ENCODE measurements around the gene KCNQ1. TPM values are rescaled to one million over a fixed set of nuclear protein-coding genes. Genes with fewer than 3 reads are reported as not detected.

KCNQ1 gene
- total and polyA plus RNA-seq, 9 of the 15 experiments (the other 6 are each of a cell fraction or from before 2014, with no cell fraction given): 0.44 TPM; not detected in 8

- Histone ChIP-seq H2AFZ (ENCODE audit: low read depth, low read length) (no peak overlapping the region), H3K4me3 (no peak overlapping the region), H3K4me1 (replicated peaks in 1 of 2; ENCODE audit: control insufficient read depth in 2 of 2, insufficient read depth in 2 of 2, low read length in 2 of 2) (peaks cover 0 to 21% of the 10 kb centered on the region in 2 experiments; a peak in 1 of 5 replicates), H3K9me3 (replicated peaks; ENCODE audit: control insufficient read depth, insufficient read depth, low read depth, low read length) (no peaks in the 10 kb centered on the region), H3K9me1 (ENCODE audit: control insufficient read depth, insufficient read depth, low read length) (no peaks in the 10 kb centered on the region), H3K27ac (ENCODE audit: extremely low read depth, low read depth, low read length) (no peak overlapping the region), H3K4me2 (ENCODE audit: insufficient read depth, low read length) (no peak overlapping the region), H3K27me3 (ENCODE audit: control insufficient read depth in 2 of 2, insufficient read depth in 2 of 2, low read length in 2 of 2) (peaks cover 12 to 66% of the 10 kb centered on the region in 2 experiments), H3K9ac (ENCODE audit: insufficient read depth in 1 of 2, low read depth in 2 of 2, low read length in 2 of 2) (no peak overlapping the region), H3K36me3 (ENCODE audit: control insufficient read depth, insufficient read depth, low read length) (no peaks in the 10 kb centered on the region), H4K20me1 (replicated peaks; ENCODE audit: control insufficient read depth, insufficient read depth, low read length) (peaks cover 8% of the 10 kb centered on the region; the same call in 1 of the 2 replicates), H3K79me2 (ENCODE audit: control insufficient read depth, insufficient read depth, low read length) (no peaks in the 10 kb centered on the region)
- WGBS (ENCODE audit: insufficient coverage, low coverage, missing lambda C conversion rate): 5% methylated on average over 26 of the region's 28 CpGs
- BruUV-seq (replicated peaks): no TSS peak
- ChIA-PET CTCF (ENCODE audit: low intra/inter-chr PET ratio) (no interaction called here), POLR2A (no interaction called here)
- FAIRE-seq (no peak), ATAC-seq (no peak), DNase-seq (ENCODE audit: extremely low read depth in 1 of 4, low spot score in 3 of 4) (peak in 2 of 4 experiments; percentile 4 to 8)
- TF ChIP-seq NRF1 (conservative IDR thresholded peaks at IDR 0.05 in 1 of 2, IDR thresholded peaks at IDR 0.05 in 1 of 2) (peak; percentile 19 to 41; a peak in 2 of 4 replicates), NCOR1 (IDR thresholded peaks at IDR 0.05) (no peak), LARP7 (IDR thresholded peaks at IDR 0.05) (no peak), ZNF212 (CRISPR knock-in tag; IDR thresholded peaks at IDR 0.05) (no peak), YY1 (IDR thresholded peaks at IDR 0.05; ENCODE audit: borderline replicate concordance in 1 of 3, control insufficient read depth in 1 of 3, extremely low read depth in 1 of 3, insufficient read depth in 3 of 3, insufficient read length in 1 of 3, insufficient replicate concordance in 2 of 3, low read depth in 1 of 3, low read length in 2 of 3) (no peak), ZNF561 (CRISPR knock-in tag; conservative IDR thresholded peaks at IDR 0.05) (no peak)
- intact Hi-C loops (cut with micrococcal nuclease): no loop called here
- in situ Hi-C loops (cut with MboI): no loop called here
Observed at GRCh38 chr11:2590965-2591754, 146.4 kb downstream of the KCNQ1 start.
